Endodermal cell (in vitro differentiated cells): ENCODE measurements around the gene POMT1. TPM values are rescaled to one million over a fixed set of nuclear protein-coding genes. Genes with fewer than 3 reads are reported as not detected.
A peak's percentile ranks its signal among the peaks of the same experiment; 100 is the strongest.

ENCODE experiments used
- DNase-seq: peaks from one replicate; pipeline ENCODE4 v3.0.0-alpha.2; 2017
- H3K27ac ChIP-seq: 2 replicates; pipeline ENCODE4 v1.5.1; 2013; ENCODE audit warnings: mild to moderate bottlenecking, low read depth, low read length, moderate library complexity
- H3K27me3 ChIP-seq: 2 replicates; pipeline ENCODE4 v1.6.1; 2013; ENCODE audit warnings: mild to moderate bottlenecking, low read length, moderate library complexity; ENCODE audit not compliant: insufficient read depth, control insufficient read depth, poor library complexity, severe bottlenecking
- H3K36me3 ChIP-seq: 2 replicates; pipeline ENCODE4 v1.7.0; 2013; ENCODE audit warnings: mild to moderate bottlenecking, low read length, moderate library complexity; ENCODE audit not compliant: control insufficient read depth, insufficient read depth
- H3K4me1 ChIP-seq: one replicate; pipeline ENCODE4 v1.7.0; 2013; ENCODE audit warnings: low read length; ENCODE audit not compliant: control insufficient read depth, insufficient read depth
- H3K4me3 ChIP-seq: 2 replicates; pipeline ENCODE4 v1.5.1; 2013; ENCODE audit warnings: mild to moderate bottlenecking, low read length, moderate library complexity
- H3K9ac ChIP-seq: 2 replicates; pipeline ENCODE4 v1.6.1; 2013; ENCODE audit warnings: mild to moderate bottlenecking, low read length, moderate library complexity; ENCODE audit not compliant: poor library complexity, severe bottlenecking; ENCODE audit errors: extremely low read depth
- H3K9me3 ChIP-seq: 2 replicates; pipeline ENCODE4 v1.6.1; 2013; ENCODE audit warnings: mild to moderate bottlenecking, low read length, moderate library complexity; ENCODE audit not compliant: control insufficient read depth
- H3K27ac Mint-ChIP-seq: 2 replicates; pipeline ENCODE4 v1.8.0; 2020; ENCODE audit warnings: mixed read lengths
- H3K27me3 Mint-ChIP-seq: 2 replicates; pipeline ENCODE4 v1.8.0; 2021; ENCODE audit warnings: mild to moderate bottlenecking, mixed read lengths; ENCODE audit not compliant: insufficient read depth
- H3K36me3 Mint-ChIP-seq: 2 replicates; pipeline ENCODE4 v1.8.0; 2020; ENCODE audit warnings: low read depth, mixed read lengths
- H3K4me1 Mint-ChIP-seq: 2 replicates; pipeline ENCODE4 v1.8.0; 2020; ENCODE audit warnings: mixed read lengths
- H3K4me3 Mint-ChIP-seq: 2 replicates; pipeline ENCODE4 v1.8.0; 2020; ENCODE audit warnings: mild to moderate bottlenecking, moderate library complexity, mixed read lengths
- H3K9me3 Mint-ChIP-seq: 2 replicates; pipeline ENCODE4 v1.8.0; 2020; ENCODE audit warnings: mild to moderate bottlenecking, mixed read lengths
- CTCF ChIP-seq: fragments of 200-600 bp; sonication (generic); conservative IDR thresholded peaks from 2 replicates; pipeline ENCODE4 v1.5.0; 2021; ENCODE audit warnings: antibody characterized with exemption, mild to moderate bottlenecking
- WGBS, 2 experiments: methylation state at CpG; one replicate each; pipeline versions ENCODE4 v1.1.5 to v1.1.7; 2013; ENCODE audit warnings: missing lambda C conversion rate in 2 of 2, mixed read lengths in 1 of 2; ENCODE audit not compliant: insufficient coverage in 1 of 2, insufficient read length in 1 of 2; 5-methylcytosine and 5-hydroxymethylcytosine counted together
- total RNA-seq, 2 donors: library from RNA; stranded (reverse); fragmentation: NEBNext Ultra II Directional in 1 of 2; extraction: Animal tissue kit (Norgen Biotek cat#: 25700) in 1 of 2; gene quantifications; 2 replicates in 1 of 2; 3 replicates in 1 of 2; pipeline ENCODE4 v1.2.1, GENCODE V29; 2021

POMT1 gene
- total RNA-seq, 2 donors from 2014 or later, result 42.3 to 53.8 TPM

GRCh38 chr9:131554843-131555351 is 52.2 kb downstream of the POMT1 start:
- TF ChIP-seq CTCF, result no peak
- H3K27me3 Mint-ChIP-seq, result peaks cover 38% of the 10 kb centered on the region
- no peaks in the 10 kb centered on the region for H3K36me3 ChIP-seq
- H3K27ac ChIP-seq, result no peak overlapping the region
- H3K9me3 ChIP-seq, result peaks cover 11% of the 10 kb centered on the region
- peak; percentile 67 for DNase-seq
- peaks cover 16% of the 10 kb centered on the region for H3K4me1 Mint-ChIP-seq
- H3K9ac ChIP-seq, result no peak overlapping the region
- peak overlapping the region; percentile 46 for H3K4me3 Mint-ChIP-seq
- H3K27me3 ChIP-seq, result peaks cover 21% of the 10 kb centered on the region
- H3K36me3 Mint-ChIP-seq, result peaks cover 81% of the 10 kb centered on the region
- WGBS, 2 experiments, result 33 to 60% methylated on average over 14 to 51 of the region's 54 CpGs
- peaks cover 30% of the 10 kb centered on the region for H3K9me3 Mint-ChIP-seq
- no peak overlapping the region for H3K4me3 ChIP-seq
- H3K27ac Mint-ChIP-seq, result no peak overlapping the region
- H3K4me1 ChIP-seq, result no peaks in the 10 kb centered on the region

GRCh38 chr9:131555841-131556673 is 53.3 kb downstream of the POMT1 start:
- Mint-ChIP-seq H3K4me3 (no peak overlapping the region), H3K4me1 (peaks cover 9% of the 10 kb centered on the region), H3K9me3 (peaks cover 35% of the 10 kb centered on the region), H3K27ac (no peak overlapping the region), H3K36me3 (peaks cover 77% of the 10 kb centered on the region), H3K27me3 (peaks cover 38% of the 10 kb centered on the region)
- no peaks in the 10 kb centered on the region for H3K4me1 ChIP-seq
- DNase-seq, result no peak
- peaks cover 16% of the 10 kb centered on the region for H3K9me3 ChIP-seq
- H3K27me3 ChIP-seq, result peaks cover 21% of the 10 kb centered on the region
- no peak overlapping the region for H3K9ac ChIP-seq
- no peak overlapping the region for H3K4me3 ChIP-seq
- WGBS, 2 experiments, result 94% methylated on average over 3 to 15 of the region's 15 CpGs
- no peaks in the 10 kb centered on the region for H3K36me3 ChIP-seq
- TF ChIP-seq CTCF, result no peak
- no peak overlapping the region for H3K27ac ChIP-seq

GRCh38 chr9:131557855-131558548 is 55.3 kb downstream of the POMT1 start:
- Histone ChIP-seq H3K36me3 (no peaks in the 10 kb centered on the region), H3K4me3 (no peak overlapping the region), H3K27me3 (peaks cover 21% of the 10 kb centered on the region), H3K9me3 (peaks cover 22% of the 10 kb centered on the region), H3K4me1 (no peaks in the 10 kb centered on the region), H3K9ac (no peak overlapping the region), H3K27ac (no peak overlapping the region)
- H3K27ac Mint-ChIP-seq, result no peak overlapping the region
- 95% methylated on average over 13 to 25 of the region's 25 CpGs for WGBS, 2 experiments
- H3K4me1 Mint-ChIP-seq, result peaks cover 9% of the 10 kb centered on the region
- peaks cover 31% of the 10 kb centered on the region for H3K27me3 Mint-ChIP-seq
- peak; percentile 53 for DNase-seq
- peaks cover 38% of the 10 kb centered on the region for H3K9me3 Mint-ChIP-seq
- peak; percentile 34 for TF ChIP-seq CTCF
- no peak overlapping the region for H3K4me3 Mint-ChIP-seq
- H3K36me3 Mint-ChIP-seq, result peaks cover 73% of the 10 kb centered on the region
